GM21526 (cell line): Measurements from ENCODE around the gene RNU6-1.
A peak's percentile ranks its signal among the peaks of the same experiment; 100 is the strongest.

ENCODE experiments used
- ATAC-seq: cut with Tn5 transposase; IDR thresholded peaks from one replicate; pipeline ENCODE4 v1.9.1; 2021; ENCODE audit warnings: moderate library complexity; ENCODE audit not compliant: unreplicated experiment, low FRiP score

The RNU6-1 gene

GRCh38 chr15:67859331-67859946, 19.6 kb upstream of the RNU6-1 start:
- no peak for ATAC-seq

GRCh38 chr15:67857220-67857619, 17.4 kb upstream of the RNU6-1 start:
- no peak for ATAC-seq

DNA sequence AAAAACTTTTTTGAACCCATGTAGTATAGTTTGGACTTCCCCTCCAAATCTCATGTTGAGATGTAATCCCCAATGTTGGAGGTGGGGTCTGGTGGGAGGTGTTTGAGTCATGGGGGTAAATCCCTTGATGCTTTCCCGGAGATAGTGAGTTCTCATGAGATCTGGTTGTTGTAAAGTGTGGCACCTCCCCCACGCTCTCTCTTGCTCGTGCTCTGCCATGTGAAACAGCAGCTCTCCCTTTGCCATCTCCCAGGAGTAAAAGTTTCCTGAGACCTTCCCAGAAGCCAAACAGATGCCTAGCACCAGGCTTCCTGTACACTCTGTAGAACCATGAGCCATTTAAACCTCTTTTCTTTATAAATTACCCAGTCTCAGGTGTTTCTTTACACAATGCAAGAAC, 16.0 kb upstream of the RNU6-1 start:
- ATAC-seq = no peak

GRCh38 chr15:67854358-67854757, 14.5 kb upstream of the RNU6-1 start:
- ATAC-seq = no peak

DNA sequence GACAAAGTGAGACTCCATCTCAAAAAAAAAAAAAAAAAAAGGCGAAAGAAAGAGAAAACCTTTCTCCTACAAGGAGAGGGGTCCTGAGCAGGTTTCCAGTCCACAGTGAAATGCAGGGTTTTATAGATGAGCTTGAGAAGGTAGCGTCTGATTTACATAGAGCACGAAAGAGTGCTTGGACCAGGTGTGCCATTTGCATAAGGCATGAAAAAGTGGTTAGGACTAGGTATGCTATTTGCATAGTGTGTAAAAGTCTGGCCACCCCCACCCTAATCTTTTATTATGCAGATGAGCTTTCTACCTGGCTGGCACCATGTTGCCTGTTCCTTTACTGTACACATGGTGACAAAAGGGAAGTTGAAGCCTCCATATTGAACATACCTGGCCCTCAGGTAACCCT, 13.6 kb upstream of the RNU6-1 start:
- no peak for ATAC-seq

- ATAC-seq = no peak
Observed at GRCh38 chr15:67852418-67852817, 12.6 kb upstream of the RNU6-1 start.

DNA sequence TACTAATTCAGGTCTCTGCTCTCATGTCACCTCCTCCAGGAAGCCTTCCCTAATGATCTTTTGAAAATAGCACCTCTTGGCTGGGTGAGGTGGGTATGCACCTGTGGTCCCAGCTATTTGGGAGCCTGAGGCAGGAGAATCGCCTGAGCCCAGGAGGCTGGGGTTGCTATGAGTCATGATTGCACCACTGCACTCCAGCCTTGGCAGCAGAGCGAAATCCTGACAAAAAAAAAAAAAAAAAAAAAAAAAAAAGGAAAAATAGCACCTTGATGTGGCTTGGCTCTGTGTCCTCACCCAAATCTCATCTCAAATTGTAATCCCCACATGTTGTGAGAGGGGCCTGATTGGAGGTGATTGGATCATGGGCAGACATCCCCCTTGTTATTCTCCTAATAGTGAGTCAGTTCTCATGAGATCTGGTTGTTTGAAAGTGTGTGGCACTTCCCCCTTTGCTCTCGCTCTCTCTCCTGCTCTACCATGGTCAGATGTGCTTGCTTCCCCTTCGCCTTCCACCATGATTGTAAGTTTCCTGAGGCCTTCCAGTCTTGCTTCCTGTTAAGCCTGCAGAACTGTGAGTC, 11.2 kb upstream of the RNU6-1 start:
- ATAC-seq = no peak

GRCh38 chr15:67850336-67850735, 10.5 kb upstream of the RNU6-1 start:
- no peak for ATAC-seq

DNA sequence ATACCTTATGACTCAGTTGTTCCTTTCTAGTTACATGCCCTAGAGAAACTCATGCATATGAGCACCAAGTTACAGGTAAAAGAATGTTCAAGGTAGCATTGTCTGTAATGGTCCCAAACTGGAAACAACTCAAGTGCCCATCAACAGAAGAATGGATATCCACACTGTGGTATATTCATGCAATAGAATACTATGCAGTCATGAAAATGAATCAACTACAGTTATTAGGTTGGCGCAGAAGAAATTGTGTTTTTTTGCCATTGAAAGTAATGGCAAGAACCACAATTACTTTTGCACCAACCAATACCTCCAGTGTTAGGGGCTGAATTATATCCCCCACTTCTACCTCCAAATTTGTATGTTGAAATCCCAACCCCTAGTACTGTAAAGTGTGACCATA, 9.7 kb upstream of the RNU6-1 start:
- no peak for ATAC-seq

DNA sequence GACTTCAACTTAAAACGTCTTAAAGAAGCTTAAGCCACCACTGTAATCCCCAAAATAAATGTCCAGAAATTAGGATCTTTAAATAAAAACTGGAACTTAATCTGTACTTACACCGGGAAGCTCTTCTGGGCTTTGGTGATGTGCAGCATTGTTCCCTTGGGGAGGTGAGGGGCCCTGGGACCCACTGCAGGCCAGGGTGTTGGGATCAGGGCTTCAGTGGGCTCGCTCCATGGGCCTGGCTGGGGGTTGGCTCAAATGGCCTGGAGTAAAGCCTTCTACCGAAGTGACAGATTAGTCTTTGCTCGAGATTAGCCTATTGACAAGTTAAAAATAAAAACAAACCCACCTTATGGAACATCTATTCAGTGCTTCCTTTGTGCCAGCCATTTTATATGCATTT, 6.1 kb upstream of the RNU6-1 start:
- ATAC-seq = no peak

- no peak for ATAC-seq
Observed at GRCh38 chr15:67843571-67844387, 3.9 kb upstream of the RNU6-1 start.

- ATAC-seq = no peak
Observed at GRCh38 chr15:67843092-67843501, 3.3 kb upstream of the RNU6-1 start.

- no peak for ATAC-seq
Observed at GRCh38 chr15:67841513-67841762, 1.6 kb upstream of the RNU6-1 start.

GRCh38 chr15:67840749-67841512, 1.1 kb upstream of the RNU6-1 start:
- no peak for ATAC-seq

DNA sequence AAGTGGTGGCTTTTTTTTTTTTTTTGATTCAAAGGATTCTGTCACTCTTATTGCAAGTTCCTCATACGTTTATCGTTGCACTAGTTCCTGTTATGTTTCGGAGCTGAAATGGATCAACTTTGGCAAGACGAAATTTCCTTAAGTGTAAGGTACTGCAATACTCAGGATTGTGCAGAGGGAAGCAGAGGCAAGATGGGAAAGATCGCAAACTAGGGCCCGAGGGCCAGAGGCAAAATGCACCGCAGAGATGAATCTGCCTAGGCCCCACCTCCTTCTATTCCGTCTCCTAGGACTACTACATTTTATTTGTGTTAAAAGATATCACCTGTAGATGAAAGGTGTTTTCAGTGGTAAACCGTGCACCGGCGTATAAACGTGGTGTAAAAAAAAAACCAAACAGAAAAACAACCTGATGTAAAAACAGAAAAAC, 331 bp downstream of the RNU6-1 start:
- ATAC-seq = peak; percentile 18

GRCh38 chr15:67838789-67839332, 984 bp downstream of the RNU6-1 start:
- ATAC-seq = no peak

GRCh38 chr15:67836955-67837354, 2.9 kb downstream of the RNU6-1 start:
- no peak for ATAC-seq

GRCh38 chr15:67836477-67836876, 3.4 kb downstream of the RNU6-1 start:
- ATAC-seq = no peak

DNA sequence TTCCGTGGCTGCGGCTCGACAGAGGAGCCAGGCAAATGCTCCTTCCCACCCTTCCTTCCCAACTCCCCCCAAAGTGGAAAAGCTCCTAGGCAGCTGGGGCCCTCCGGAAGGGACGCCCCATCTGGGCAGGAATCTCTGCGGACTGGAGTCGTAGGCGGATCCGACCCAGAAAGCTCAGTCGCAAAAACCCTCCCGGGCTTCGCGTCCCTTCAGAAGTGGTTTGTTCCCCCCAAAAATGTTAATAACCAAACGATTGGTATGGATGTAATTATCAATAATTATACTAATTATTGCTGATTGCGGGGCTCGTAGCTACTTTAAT, 3.8 kb downstream of the RNU6-1 start:
- ATAC-seq = no peak

GRCh38 chr15:67835297-67836133, 4.3 kb downstream of the RNU6-1 start:
- no peak for ATAC-seq
